Stimulated activated naive CD4-positive, alpha-beta T cell (primary cell): ENCODE measurements around the gene PRLR.
"Not testable (repeated sequence)": the region's sequence is repeated elsewhere in the genome, so short reads cannot be mapped to it uniquely, and the experiment has no call there.

ENCODE experiments used
- DNase-seq, 6 experiments: peaks; one replicate each; lab custom pipeline; 2025; lab: John Stamatoyannopoulos, UW

Gene PRLR

DNA sequence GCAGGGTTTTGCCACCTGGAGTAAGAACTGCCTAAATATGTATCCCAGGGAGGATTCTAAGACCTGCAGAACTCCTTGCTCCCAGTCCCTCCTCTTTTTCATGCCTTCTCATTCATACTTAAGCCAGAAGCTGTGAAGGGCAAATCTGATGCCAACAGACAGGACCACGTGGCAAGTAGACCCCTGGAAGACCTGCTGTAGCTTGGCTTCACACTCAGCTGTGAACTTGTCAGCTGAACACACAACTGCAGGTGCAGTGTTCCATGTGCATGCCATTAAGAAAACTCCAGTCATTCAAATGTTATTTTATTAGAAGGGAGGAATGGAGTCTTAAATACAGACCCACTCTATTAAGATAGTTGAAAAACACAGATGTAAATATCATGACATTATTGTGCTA, 103.3 kb downstream of the PRLR start:
- DNase-seq: no peak

DNA sequence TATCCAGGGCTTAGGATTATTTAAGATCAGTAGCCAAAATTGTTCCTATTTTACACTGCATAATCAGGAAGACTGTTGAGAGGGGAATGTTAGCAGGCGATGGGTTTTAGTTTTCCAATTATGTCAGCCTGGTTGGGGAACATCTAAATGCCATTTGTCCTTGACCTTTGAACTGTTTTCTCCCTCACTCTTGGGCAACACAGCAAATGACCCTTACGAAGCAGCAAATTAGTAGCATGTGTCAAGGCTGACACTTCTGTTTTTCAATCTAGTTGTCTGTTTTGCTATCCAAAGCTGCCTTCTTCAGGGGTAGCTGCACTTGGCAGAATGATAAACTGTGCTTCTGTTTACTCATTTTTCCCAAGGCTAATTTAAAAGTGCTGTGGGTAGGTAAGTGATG, 104.5 kb downstream of the PRLR start:
- DNase-seq: no peak

DNA sequence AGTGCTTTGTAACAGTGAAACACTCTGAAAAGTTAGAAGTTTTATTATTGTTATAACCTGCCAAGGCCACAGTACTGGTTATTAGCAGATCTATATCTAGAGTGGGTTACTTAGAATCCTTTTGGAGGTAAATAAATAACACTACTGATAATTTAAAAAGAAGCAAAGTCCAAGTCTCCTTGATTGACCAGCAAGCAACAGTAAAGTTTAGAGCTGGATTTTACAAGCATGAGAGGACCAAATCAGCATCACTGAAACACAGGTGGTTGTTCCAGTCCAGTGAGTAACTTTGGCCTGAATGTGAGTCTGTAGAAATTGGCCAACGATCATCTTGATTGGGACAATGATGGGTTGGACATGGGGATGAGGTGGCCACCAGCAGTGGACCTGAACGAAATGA, 105.4 kb downstream of the PRLR start:
- no peak for DNase-seq

DNA sequence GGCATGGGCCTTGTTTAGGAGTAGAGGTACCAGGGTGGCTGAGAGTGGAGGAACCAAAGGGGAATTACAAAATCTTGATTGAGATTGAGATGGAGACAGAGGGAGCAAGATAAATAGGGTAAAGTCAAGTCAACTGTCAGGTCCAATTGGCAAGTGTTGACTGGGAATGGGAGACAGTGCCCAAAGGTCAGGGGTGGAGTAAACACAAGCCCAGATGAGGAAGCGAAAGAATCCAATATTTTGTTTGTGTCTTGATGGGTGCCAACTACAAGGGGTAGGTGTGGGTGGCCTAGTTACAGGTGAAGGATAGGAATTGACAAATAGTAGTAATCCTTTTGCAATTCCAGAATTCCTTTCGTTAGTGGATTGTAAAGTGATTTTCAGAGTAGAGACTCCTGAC, 107.5 kb downstream of the PRLR start:
- DNase-seq: no peak

DNA sequence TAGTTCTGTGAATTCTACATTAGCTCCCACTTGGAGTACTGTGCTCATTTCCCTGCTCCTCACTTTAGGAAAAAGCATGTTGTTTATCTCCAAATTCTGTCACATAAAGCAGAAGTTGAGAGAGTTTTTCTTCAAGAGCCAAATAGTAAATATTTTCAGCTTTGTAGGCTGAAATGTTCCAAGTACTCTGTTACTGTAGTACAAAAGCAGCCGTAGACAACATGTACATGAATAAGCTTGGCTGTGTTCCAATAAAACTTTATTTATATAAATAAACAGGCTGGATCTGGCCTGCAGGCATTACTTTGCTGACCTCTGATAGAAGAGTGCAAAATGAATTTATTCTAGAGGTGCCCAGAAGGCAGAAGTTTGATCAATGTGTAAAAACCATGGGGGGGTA, 109.6 kb downstream of the PRLR start:
- DNase-seq: no peak

DNA sequence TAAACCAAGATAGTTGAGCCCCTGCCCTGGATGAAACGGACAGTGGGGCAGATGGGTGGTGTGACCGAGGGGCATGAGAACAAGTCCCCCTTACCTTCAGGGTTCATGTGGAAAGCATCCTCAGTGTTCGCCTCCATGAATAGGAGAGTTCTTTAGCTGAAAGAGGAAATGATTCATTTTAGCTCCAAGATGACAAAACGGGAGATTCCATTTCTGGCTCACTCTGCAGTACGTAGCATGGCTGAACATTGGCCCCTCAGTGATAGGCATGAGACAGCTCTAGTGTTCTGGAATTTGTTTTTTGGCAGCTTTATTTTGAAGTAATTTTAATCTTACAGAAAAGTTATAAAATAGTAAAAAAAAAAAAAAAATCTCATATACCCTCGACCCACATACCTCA, 112.3 kb downstream of the PRLR start:
- DNase-seq: no peak

DNA sequence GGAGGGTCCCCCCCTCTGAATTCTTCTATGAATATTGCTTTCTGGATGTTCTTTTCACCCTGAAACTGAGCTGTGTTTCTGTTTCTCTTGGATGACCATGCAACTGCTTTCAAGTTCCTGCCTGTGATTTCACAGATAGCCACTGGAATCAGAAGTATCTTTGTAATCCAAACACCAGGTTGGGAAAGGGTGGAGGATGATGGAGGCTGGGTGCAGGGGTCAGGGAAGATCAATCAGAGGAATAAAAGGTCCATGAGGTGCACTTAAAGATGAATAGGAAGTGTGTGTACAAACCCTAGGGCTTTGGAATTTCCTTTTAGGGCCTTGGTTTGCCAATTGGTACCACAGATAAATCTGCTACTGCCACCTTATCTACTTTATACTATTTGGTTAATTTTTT, 114.4 kb downstream of the PRLR start:
- no peak for DNase-seq

DNA sequence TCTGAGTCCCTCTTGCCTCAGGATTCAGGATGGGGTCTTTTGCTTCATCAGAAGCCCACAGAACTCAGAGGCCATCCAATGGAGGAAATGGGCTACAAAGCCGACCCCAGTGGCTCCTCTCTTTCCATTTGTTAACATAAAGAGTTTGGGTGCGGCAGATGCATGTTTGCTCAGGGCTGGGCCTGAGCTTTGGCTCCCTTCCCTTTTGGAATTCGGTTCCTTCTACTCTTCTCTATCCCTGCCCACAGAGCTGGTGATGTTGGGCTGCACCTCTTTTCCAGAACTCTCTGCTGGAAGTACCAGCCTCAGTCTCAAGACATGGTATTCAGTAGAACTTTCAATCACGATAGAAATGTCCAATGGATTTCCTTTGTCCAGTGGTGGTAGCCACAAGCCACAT, 115.6 kb downstream of the PRLR start:
- DNase-seq: no peak

DNA sequence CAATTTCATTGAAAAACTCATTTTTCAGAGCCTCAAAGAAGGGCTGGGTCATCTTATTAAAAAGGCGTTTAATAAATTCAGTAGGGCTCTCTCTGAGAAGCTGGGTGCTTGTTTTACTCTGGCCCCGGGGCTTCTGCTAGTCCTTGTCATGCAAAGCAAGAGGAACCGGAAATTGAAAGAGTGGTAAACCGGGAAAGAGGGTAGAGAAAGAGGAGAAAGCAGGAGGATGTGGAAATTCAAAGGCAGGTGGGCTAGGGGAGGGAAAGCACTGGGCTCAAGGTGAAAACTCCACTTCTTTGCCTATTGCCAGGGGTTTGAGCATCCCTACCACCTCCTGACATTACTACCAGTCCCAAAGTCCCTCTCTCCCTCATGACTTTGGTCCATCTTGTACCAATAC, 118.0 kb downstream of the PRLR start:
- no peak for DNase-seq

DNA sequence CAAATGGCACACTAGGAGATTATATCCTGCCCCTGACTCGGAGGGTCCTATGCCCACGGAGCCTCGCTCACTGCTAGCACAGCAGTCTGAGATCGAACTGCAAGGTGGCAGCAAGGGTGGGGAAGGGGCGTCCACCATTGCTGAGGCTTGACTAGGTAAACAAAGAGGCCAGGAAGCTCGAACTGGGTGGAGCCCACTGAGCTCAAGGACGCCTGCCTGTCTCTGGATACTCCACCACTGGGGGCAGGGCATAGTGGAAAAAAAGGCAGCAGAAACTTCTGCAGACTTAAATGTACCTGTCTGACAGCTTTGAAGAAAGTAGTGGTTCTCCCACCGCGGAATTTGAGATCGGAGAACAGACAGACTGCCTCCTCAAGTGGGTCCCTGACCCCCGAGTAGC, 125.7 kb downstream of the PRLR start:
- DNase-seq: not testable (repeated sequence)

DNA sequence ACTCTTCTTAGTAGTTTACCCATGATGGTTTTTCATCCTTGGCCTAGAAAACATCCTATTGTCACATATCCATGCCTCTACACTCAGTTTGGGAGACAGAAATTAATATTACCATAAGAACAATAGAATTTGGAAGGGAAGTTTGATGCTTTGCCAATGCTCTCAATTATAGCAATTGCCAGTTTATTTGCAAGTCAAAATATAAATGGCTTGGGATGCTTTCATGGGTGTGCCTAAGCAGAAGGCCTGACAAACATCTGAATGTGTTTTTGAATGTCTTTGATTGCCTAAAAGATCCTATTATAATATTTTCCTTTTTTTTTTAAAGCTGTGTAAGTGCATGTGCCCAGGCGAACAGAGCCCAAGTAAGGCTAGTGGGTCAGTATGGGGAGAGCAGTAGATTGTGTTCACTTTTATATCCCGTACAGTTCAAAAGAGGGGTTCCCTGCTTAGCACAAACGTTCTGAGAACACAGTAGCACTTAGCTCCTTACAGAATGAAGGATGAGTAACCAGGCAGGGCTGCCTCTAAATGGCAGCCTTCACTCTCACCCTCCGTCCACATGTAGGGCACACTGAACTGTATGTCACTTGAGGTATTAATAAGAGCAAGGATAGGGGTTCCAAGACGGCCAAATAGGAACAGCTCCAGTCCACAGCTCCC, 126.5 kb downstream of the PRLR start:
- no peak for DNase-seq

DNA sequence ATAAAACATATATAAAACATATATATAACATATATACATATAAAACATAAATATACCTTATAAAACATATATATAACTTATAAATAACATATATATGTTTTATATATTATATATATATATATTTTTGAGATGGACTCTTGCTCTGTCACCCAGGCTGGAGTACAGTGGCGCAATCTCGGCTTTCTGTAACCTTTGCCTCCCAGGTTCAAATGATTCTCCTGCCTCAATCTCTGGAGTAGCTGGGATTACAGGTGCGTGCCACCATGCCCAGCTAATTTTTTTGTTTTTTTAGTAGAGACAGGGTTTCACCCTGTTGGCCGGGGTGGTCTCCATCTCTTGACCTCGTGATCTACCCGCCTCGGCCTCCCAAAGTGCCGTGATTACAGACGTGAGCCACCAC, 128.6 kb downstream of the PRLR start:
- not testable (repeated sequence) for DNase-seq

DNA sequence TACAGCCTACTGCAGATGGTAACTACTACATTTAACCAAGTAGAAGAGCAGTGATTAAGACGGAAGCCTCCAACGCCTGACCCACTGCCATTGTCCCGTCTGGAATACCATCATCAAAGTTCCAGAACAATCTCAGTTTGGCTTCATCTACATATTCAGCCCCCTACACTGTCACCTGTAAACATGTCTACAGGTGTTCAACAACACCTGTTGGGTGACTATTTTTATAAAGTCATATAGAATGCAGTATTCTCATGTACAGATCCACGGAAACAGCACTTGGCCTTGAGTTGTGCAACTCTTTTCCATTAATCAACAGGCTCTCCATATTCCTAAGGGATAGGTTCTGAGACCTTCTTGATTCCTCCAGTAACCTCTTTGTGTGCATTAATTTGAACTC, 129.3 kb downstream of the PRLR start:
- DNase-seq: no peak

DNA sequence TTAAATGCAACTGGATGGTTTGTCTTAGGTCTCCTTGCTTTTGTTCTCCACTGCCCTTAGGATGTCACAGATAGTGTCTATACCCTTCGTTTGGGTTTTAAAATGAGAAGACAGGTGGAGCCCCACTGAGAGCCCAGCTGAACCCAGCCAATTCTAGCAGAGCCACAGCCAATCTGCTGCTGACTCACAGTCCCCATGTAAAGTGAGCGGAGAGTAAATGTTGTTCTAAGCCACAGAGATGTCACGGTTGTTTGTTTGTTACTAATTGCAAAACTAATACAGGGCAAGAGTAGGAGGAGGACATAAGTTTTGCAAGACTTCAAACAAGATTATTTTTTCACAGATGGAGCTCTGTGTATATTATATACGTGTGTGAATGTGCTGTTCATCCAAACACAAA, 132.1 kb downstream of the PRLR start:
- no peak for DNase-seq

DNA sequence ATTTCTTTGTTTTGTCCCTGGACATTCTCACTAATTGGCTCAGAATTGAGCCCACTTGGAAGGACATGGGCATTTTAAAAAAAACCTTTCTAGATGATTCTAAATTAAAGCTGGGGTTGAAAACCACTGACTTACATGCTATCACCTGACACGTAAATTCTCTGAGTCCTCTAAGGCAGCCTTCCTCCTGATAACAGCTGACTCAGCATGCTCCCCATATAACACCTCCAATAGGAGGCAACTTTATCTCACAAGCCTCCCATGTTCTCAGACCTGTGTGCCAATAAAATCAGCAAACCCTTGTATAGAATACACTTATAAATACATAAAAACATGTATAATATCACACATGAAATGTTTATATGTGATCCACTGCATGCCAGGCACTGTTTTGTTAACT, 133.4 kb downstream of the PRLR start:
- no peak for DNase-seq

DNA sequence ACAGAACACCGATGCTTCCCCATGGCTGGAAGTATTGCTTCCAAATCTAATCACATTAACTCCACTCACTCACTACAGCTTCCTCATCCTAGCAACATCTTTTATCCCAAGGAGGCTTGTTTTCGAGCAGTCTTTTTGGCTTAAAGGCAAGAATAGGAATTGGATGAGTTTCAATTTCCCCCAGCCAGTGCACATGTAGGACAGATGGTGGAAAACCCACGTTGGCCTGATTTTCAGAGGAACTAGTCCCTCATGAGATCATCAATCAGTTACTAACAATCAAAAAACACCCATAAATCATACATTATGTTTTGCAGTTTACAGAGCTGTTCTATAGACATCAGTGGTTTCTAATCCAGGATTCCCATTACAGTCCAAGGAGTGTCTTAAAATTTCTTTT, 134.1 kb downstream of the PRLR start:
- no peak for DNase-seq

DNA sequence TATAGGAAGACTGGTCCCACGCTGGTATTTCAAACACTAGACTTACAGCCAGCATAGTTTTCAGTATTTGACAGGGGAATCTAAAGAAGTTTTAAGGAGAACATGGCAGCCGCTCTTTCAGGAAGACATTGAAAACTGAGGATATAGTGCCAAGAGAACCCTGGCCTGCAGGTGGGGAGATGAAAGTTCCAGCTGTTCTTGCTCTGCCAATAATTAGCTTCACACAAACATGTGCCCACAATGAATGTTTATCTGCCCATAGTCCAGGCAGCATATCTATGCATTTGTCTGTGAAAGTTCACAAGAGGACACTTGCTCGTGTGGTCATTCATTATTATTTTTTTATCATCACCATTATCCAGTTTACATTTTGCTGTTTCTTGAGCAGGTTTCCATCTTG, 134.9 kb downstream of the PRLR start:
- DNase-seq: no peak

DNA sequence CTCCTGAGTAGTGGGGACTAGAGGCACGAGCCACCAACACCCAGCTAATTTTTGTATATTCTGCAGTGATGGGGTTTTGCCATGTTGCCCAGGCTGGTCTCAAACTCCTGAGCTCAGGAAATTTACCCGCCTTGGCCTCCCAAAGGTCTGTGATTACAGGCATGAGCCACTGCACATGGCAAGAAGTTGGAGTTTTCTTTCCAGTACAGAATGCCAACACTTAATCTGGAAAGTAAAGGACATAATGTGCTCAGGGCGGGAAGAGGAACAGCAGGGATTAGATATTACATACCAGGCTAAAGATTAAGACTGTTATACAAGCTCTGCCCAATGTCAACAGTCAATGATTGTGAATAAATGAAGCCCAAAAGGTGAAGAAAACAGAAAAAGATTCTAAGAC, 135.3 kb downstream of the PRLR start:
- DNase-seq: no peak

DNA sequence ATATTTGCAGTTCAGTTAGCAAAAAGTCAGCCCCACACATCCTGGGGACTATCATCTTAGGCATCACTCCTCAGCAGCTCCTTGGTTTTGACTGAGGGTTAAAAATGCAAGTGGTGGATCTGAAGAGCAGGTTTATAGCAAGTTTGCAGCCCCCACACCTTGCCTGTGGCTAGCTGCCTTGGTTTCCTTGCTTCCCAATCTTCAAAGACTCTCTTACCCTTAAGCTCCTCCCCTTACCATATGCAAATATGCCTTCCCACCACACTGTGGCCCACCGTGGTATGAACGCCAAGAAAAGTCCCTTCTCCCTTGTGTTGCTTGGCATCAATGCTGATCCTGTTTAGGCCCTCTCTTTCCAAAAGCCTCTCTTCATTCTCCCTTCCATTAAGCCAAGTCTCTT, 137.6 kb downstream of the PRLR start:
- no peak for DNase-seq

DNA sequence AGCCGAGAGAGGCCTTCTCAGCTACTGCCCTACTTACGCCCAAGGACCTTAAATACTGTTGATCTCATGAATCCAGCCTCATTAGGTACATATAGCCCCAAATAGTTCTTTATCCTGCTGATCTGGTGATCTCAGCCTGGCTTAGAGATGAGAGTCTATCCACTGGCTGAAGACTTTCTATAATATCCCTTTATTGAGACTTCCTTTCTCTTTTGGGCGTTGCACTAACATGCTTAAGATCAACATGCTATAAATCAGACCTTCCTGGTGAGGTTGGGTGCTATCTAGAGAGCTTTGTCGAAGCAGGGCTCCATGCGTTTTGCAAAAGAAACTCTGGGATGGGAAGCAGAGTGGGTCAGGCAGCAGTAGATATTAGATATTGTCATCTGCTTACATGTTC, 138.6 kb downstream of the PRLR start:
- DNase-seq: no peak

DNA sequence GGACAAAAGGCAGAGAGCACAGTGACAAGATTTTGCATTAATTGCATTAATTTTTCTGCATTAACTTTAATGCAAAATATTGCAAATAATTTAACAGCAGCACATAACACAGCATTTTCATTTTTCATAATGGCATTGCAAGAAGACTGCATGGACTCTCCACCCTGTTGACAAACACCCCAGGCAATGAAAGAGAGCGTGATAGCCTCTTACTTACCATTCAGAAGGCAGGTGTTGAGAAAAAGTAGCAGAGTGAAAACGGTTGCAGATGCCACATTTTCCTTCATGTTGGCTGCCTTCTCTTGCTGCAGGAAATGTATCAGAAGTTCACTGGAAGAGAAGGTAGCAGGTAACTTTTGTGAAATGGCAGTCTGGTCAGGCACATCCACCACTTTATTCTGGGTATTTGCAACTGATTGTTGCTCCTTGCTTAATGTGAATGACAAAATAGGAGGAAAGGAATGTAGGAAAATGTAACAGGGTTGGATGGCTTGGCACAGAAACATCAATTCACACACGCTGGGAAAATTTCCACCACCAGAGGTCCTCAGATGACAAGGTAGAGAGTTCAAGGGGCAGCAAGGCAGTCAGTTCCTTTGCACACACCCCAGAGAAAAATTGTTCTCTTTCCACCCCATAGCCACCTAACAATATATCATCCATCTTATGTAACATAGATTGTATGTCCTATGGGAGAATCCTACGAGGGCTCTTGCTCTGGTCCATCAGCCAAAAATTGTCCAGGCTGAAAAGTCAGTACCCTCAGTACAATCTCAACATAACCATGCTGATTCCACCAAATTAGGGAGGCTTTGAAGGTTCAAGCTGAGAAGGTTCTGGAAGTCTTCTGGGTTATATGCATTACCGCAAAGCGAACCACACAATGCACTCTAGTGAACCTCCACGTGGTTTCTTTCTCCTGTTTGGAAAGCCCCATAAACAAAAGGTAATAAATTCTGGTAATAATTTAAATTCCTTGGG, 140.7 kb downstream of the PRLR start:
- DNase-seq: peak in 5 of 6 experiments; percentile 1 to 58 (median 28)

DNA sequence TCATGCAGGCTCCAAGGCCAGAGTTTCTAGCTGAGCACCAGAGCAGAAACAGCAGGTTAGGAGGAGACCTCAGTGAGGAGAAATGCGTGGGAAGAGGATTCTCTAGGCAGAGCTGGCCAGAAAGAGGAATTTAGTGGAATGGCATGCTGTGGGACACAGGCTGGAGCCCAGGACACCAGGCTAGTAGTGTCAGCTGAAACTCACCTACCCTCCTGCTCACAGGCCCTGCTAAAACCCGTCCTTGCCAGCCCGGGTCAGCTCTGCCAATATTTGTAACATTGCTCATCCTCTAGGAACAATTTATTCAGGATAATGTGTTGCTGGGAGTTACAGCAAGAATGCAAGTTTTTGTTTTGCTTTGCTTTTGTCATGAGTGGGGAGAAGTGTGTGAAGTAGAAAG, 142.3 kb downstream of the PRLR start:
- DNase-seq: no peak

DNA sequence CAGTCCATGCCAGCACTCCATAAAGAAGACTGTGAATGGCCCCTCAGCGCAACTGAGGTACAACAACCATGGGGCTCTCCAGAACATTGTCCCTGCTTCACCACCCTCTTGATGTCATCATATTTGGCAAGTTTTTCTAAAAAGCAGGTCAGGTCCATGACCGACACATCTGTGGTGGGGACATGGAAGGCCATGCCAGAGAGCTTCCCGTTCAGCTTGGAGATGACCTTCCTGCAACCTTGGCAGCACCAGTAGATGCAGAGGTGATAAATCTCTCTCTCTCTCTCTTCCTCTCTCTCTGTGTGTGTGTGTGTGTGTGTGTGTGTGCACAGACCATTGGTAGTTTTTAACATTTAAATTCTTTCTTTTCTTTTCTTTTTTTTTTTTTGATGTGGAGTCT, 147.1 kb downstream of the PRLR start:
- DNase-seq: no peak

DNA sequence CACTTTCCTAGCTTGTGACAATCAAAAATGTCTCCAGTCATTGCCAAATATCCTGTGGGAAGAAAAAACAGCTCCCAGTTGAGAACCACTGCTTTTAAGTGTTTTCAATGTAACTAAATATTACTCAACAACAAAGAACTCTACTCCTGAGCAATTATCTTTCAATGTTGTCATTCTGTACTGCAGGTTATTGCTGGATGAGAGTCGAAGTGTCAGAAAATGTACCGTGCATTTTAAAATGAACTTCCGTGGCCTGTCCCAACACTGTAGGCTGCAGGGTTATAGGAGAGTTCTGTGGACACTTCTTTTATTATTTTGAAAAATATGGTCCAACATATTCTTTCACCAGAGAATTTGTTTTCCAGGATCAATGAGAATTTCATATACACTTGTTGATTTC, 147.8 kb downstream of the PRLR start:
- DNase-seq: no peak
